B cell (primary cell): ENCODE results near the gene POU2F3. TPM values are rescaled to one million over a fixed set of nuclear protein-coding genes. Genes with fewer than 3 reads are reported as not detected.

ENCODE experiments used
- ATAC-seq: fragments of 200-7000 bp; cut with Tn5 transposase; one replicate; pipeline ENCODE4 v1.10.0; 2021; ENCODE audit warnings: low read depth, mild to moderate bottlenecking, moderate number of reproducible peaks, moderate library complexity
- CTCF ChIA-PET: fragments of 350-600 bp; sonication (Branson Sonifier 250); formaldehyde crosslinking; loops from one replicate; lab custom pipeline; 2021; ENCODE audit warnings: antibody characterized with exemption, inconsistent platforms; lab: Charles Lee
- POLR2A ChIA-PET: fragments of 350-600 bp; sonication (Branson Sonifier 250); formaldehyde crosslinking; loops from one replicate; lab custom pipeline; 2021; ENCODE audit warnings: antibody characterized with exemption; lab: Charles Lee
- DNase-seq: peaks from one replicate; pipeline ENCODE4 v3.0.0; 2013
- H2AFZ ChIP-seq: 2 replicates; pipeline ENCODE4 v1.6.1; 2012; ENCODE audit warnings: mild to moderate bottlenecking, low read depth, low read length; ENCODE audit not compliant: insufficient read depth, poor library complexity, severe bottlenecking
- H3K27ac ChIP-seq, 2 donors: 1 replicate in 1 of 2; 2 replicates in 1 of 2; pipeline ENCODE4 v1.5.1; 2012 to 2013; ENCODE audit warnings: low read length in 2 of 2, mild to moderate bottlenecking in 2 of 2, moderate library complexity in 1 of 2
- H3K27me3 ChIP-seq, 4 experiments: fragments of 200-600 bp in 1 of 4; sonication (generic) in 1 of 4; replicated peaks in 1 of 4; 1 replicate in 2 of 4; 2 replicates in 2 of 4; pipeline versions ENCODE4 v1.6.1 to v1.7.0; 2013 to 2016; ENCODE audit warnings: low read length in 3 of 4, mild to moderate bottlenecking in 2 of 4, mixed read lengths in 1 of 4, moderate library complexity in 1 of 4; ENCODE audit not compliant: insufficient read depth in 4 of 4, control insufficient read depth in 3 of 4; ENCODE audit errors: control extremely low read depth in 1 of 4
- H3K36me3 ChIP-seq, 2 experiments: replicated peaks in 1 of 2; 1 replicate in 1 of 2; 2 replicates in 1 of 2; pipeline versions ENCODE4 v1.6.1 to v1.7.1; 2013; ENCODE audit warnings: low read length in 1 of 2; ENCODE audit not compliant: insufficient read depth in 2 of 2, control insufficient read depth in 1 of 2; ENCODE audit errors: control extremely low read depth in 1 of 2, extremely low read depth in 1 of 2
- H3K4me1 ChIP-seq, 2 donors: fragments of 200-600 bp in 1 of 2; sonication (generic) in 1 of 2; 1 replicate in 1 of 2; 2 replicates in 1 of 2; pipeline versions ENCODE4 v1.5.1 to v1.6.1; 2013 to 2017; ENCODE audit warnings: low read length in 2 of 2; ENCODE audit not compliant: control insufficient read depth in 2 of 2, insufficient read depth in 2 of 2
- H3K4me2 ChIP-seq: replicated peaks from 2 replicates; pipeline ENCODE3; 2012; ENCODE audit warnings: mild to moderate bottlenecking, low read depth, low read length; ENCODE audit not compliant: poor library complexity, severe bottlenecking
- H3K4me3 ChIP-seq, 5 experiments: fragments of 200-600 bp in 1 of 5; sonication (generic) in 1 of 5; 1 replicate in 3 of 5; 2 replicates in 2 of 5; pipeline versions ENCODE4 v1.5.1 to v1.7.0; 2011 to 2016; ENCODE audit warnings: low read length in 4 of 5, mild to moderate bottlenecking in 4 of 5, low read depth in 2 of 5, control low read depth in 1 of 5, moderate library complexity in 1 of 5; ENCODE audit not compliant: insufficient read depth in 1 of 5; ENCODE audit errors: control extremely low read depth in 1 of 5, extremely low read depth in 1 of 5
- H3K79me2 ChIP-seq: fragments of 200-600 bp; sonication (generic); one replicate; pipeline ENCODE4 v1.6.0; 2016; ENCODE audit warnings: low read length; ENCODE audit not compliant: control insufficient read depth, insufficient read depth
- H3K9ac ChIP-seq: fragments of 200-600 bp; sonication (generic); 2 replicates; pipeline ENCODE4 v1.6.1; 2017; ENCODE audit warnings: mild to moderate bottlenecking, low read length, moderate library complexity
- H3K9me3 ChIP-seq, 3 donors: one replicate each; pipeline versions ENCODE4 v1.6.1 to v1.7.1; 2013; ENCODE audit warnings: low read length in 2 of 3; ENCODE audit not compliant: control insufficient read depth in 2 of 3, insufficient read depth in 1 of 3; ENCODE audit errors: control extremely low read depth in 1 of 3
- H4K20me1 ChIP-seq: 2 replicates; pipeline ENCODE4 v1.6.0; 2012; ENCODE audit warnings: mild to moderate bottlenecking, low read length; ENCODE audit not compliant: insufficient read depth, control insufficient read depth, poor library complexity, severe bottlenecking
- H3K27ac Mint-ChIP-seq: one replicate; pipeline ENCODE4 v1.8.0; 2021; ENCODE audit warnings: mixed read lengths
- H3K27me3 Mint-ChIP-seq: one replicate; pipeline ENCODE4 v1.8.0; 2021; ENCODE audit warnings: mixed read lengths
- H3K4me1 Mint-ChIP-seq: one replicate; pipeline ENCODE4 v1.8.0; 2021; ENCODE audit warnings: mixed read lengths
- H3K4me3 Mint-ChIP-seq: one replicate; pipeline ENCODE4 v1.8.0; 2021; ENCODE audit warnings: mixed read lengths
- H3K9me3 Mint-ChIP-seq: one replicate; pipeline ENCODE4 v1.8.0; 2022; ENCODE audit warnings: mixed read lengths; ENCODE audit not compliant: insufficient read depth
- CTCF ChIP-seq: fragments of 200-600 bp; IDR thresholded peaks from one replicate; pipeline ENCODE4 v1.8.0; 2022; ENCODE audit warnings: antibody characterized with exemption, mild to moderate bottlenecking
- EZH2 ChIP-seq: IDR thresholded peaks from 2 replicates; pipeline ENCODE4 v1.6.1; 2012; ENCODE audit warnings: borderline replicate concordance, low read depth, mild to moderate bottlenecking, moderate library complexity, low read length; ENCODE audit not compliant: insufficient read depth, poor library complexity, severe bottlenecking
- WGBS: methylation state at CpG from one replicate; pipeline ENCODE4 v1.1.5; 2013; ENCODE audit warnings: missing lambda C conversion rate; ENCODE audit not compliant: insufficient coverage; 5-methylcytosine and 5-hydroxymethylcytosine counted together
- intact Hi-C: fragments of 100-400 bp; cut with micrococcal nuclease; formaldehyde crosslinking; loops from one replicate; pipeline ENCODE4 v1.10.0; 2022
- polyA plus RNA-seq: library from polyadenylated mRNA; depleted of rRNA; stranded (reverse); fragments of >200 nt; gene quantifications from 2 replicates; pipeline ENCODE4 v1.2.3, GENCODE V29; 2012
- total RNA-seq, 2 donors: library from RNA; stranded (reverse); fragments of 120-200 nt in 1 of 2; gene quantifications; 1 replicate in 1 of 2; 2 replicates in 1 of 2; pipeline versions ENCODE4 v1.2.3 to v1.2.4, GENCODE V29; 2013 to 2022

POU2F3 gene
- total and polyA plus RNA-seq, 2 donors (not counting 1 experiment from before 2014, with no cell fraction given), result not detected

GRCh38 chr11:120306519-120307242, 66.7 kb downstream of the POU2F3 start:
- H3K4me3 ChIP-seq, result no peak overlapping the region
- H3K27ac ChIP-seq, result no peak overlapping the region
- WGBS, result 70% methylated on average over 11 of the region's 11 CpGs
- Mint-ChIP-seq H3K4me3 (no peak overlapping the region), H3K4me1 (no peaks in the 10 kb centered on the region), H3K27ac (no peak overlapping the region), H3K27me3 (peaks cover 15% of the 10 kb centered on the region), H3K9me3 (no peaks in the 10 kb centered on the region)
- no peaks in the 10 kb centered on the region for H4K20me1 ChIP-seq
- no peak for DNase-seq
- no peaks in the 10 kb centered on the region for H3K36me3 ChIP-seq
- H2AFZ ChIP-seq, result no peak overlapping the region
- H3K9me3 ChIP-seq, result no peaks in the 10 kb centered on the region
- TF ChIP-seq CTCF (no peak), EZH2 (no peak)
- no peaks in the 10 kb centered on the region for H3K4me1 ChIP-seq
- ChIA-PET POLR2A (no interaction called here), CTCF (no interaction called here)
- no peak overlapping the region for H3K9ac ChIP-seq
- intact Hi-C loops, result no loop called here
- H3K4me2 ChIP-seq, result no peak overlapping the region
- peaks cover 0 to 17% (median 6%) of the 10 kb centered on the region in 4 experiments for H3K27me3 ChIP-seq
- no peaks in the 10 kb centered on the region for H3K79me2 ChIP-seq
- ATAC-seq, result no peak

GRCh38 chr11:120307476-120307875, 67.5 kb downstream of the POU2F3 start:
- H3K9ac ChIP-seq, result no peak overlapping the region
- H4K20me1 ChIP-seq, result no peaks in the 10 kb centered on the region
- no peaks in the 10 kb centered on the region for H3K79me2 ChIP-seq
- intact Hi-C loops, result no loop called here
- H3K27ac ChIP-seq, result no peak overlapping the region
- Mint-ChIP-seq H3K27me3 (peaks cover 18% of the 10 kb centered on the region), H3K4me1 (no peaks in the 10 kb centered on the region), H3K9me3 (no peaks in the 10 kb centered on the region), H3K27ac (no peak overlapping the region), H3K4me3 (no peak overlapping the region)
- ATAC-seq (no peak), DNase-seq (no peak)
- ChIA-PET POLR2A (no interaction called here), CTCF (no interaction called here)
- no peak overlapping the region for H2AFZ ChIP-seq
- 91% methylated on average over 8 of the region's 11 CpGs for WGBS
- H3K27me3 ChIP-seq, result peaks cover 0 to 16% (median 6%) of the 10 kb centered on the region in 4 experiments
- H3K4me3 ChIP-seq, result no peak overlapping the region
- no peak overlapping the region for H3K4me2 ChIP-seq
- no peaks in the 10 kb centered on the region for H3K9me3 ChIP-seq
- TF ChIP-seq EZH2, result no peak
- no peak for TF ChIP-seq CTCF
- H3K36me3 ChIP-seq, result no peaks in the 10 kb centered on the region
- H3K4me1 ChIP-seq, result no peaks in the 10 kb centered on the region
